Lower leg skin (tissue), 3 donors: ENCODE data around the gene IL2RG.

ENCODE experiments used
- CTCF ChIP-seq, 3 donors: fragments of 450-650 bp; IDR thresholded peaks; one replicate each; pipeline ENCODE4 v1.5.1; 2016; ENCODE audit warnings: antibody characterized with exemption in 3 of 3, mild to moderate bottlenecking in 3 of 3, moderate library complexity in 2 of 3
- POLR2A ChIP-seq, 2 donors: fragments of 450-650 bp; IDR thresholded peaks; one replicate each; pipeline ENCODE4 v1.6.1; 2016 to 2017; ENCODE audit warnings: antibody characterized with exemption in 2 of 2, mild to moderate bottlenecking in 1 of 2, moderate library complexity in 1 of 2

DNA sequence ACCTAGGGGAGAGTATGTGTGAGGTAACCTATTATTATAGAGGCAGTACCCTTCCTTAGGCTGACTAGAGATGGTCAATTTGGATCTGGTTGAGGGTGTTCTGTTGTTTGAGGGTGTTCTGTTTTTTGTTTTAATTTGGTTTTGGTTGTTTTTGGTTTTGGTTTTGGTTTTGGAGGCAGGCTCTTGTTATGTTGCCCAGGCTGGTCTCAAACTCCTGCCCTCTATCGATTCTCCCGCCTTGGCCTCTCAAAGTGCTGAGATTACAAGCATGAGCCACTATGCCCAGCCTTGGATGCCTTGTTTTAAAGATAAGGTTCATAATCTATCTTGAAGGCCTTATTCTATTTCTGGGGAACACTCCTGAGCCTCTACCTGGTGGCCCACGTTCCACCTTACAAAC is 5.7 kb downstream of the IL2RG start:
- TF ChIP-seq POLR2A (IDR thresholded peaks at IDR 0.05) (no peak), CTCF (IDR thresholded peaks at IDR 0.05) (no peak)
